ENCODE results near the gene XPO6. TPM values are rescaled to one million over a fixed set of nuclear protein-coding genes. Genes with fewer than 3 reads are reported as not detected.
"Not testable (repeated sequence)": the region's sequence is repeated elsewhere in the genome, so short reads cannot be mapped to it uniquely, and the experiment has no call there.

Gene XPO6, protein sequence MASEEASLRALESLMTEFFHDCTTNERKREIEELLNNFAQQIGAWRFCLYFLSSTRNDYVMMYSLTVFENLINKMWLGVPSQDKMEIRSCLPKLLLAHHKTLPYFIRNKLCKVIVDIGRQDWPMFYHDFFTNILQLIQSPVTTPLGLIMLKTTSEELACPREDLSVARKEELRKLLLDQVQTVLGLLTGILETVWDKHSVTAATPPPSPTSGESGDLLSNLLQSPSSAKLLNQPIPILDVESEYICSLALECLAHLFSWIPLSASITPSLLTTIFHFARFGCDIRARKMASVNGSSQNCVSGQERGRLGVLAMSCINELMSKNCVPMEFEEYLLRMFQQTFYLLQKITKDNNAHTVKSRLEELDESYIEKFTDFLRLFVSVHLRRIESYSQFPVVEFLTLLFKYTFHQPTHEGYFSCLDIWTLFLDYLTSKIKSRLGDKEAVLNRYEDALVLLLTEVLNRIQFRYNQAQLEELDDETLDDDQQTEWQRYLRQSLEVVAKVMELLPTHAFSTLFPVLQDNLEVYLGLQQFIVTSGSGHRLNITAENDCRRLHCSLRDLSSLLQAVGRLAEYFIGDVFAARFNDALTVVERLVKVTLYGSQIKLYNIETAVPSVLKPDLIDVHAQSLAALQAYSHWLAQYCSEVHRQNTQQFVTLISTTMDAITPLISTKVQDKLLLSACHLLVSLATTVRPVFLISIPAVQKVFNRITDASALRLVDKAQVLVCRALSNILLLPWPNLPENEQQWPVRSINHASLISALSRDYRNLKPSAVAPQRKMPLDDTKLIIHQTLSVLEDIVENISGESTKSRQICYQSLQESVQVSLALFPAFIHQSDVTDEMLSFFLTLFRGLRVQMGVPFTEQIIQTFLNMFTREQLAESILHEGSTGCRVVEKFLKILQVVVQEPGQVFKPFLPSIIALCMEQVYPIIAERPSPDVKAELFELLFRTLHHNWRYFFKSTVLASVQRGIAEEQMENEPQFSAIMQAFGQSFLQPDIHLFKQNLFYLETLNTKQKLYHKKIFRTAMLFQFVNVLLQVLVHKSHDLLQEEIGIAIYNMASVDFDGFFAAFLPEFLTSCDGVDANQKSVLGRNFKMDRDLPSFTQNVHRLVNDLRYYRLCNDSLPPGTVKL
- 100 to 1,000 TPM; 234 to 241 TPM for total RNA-seq

DNA sequence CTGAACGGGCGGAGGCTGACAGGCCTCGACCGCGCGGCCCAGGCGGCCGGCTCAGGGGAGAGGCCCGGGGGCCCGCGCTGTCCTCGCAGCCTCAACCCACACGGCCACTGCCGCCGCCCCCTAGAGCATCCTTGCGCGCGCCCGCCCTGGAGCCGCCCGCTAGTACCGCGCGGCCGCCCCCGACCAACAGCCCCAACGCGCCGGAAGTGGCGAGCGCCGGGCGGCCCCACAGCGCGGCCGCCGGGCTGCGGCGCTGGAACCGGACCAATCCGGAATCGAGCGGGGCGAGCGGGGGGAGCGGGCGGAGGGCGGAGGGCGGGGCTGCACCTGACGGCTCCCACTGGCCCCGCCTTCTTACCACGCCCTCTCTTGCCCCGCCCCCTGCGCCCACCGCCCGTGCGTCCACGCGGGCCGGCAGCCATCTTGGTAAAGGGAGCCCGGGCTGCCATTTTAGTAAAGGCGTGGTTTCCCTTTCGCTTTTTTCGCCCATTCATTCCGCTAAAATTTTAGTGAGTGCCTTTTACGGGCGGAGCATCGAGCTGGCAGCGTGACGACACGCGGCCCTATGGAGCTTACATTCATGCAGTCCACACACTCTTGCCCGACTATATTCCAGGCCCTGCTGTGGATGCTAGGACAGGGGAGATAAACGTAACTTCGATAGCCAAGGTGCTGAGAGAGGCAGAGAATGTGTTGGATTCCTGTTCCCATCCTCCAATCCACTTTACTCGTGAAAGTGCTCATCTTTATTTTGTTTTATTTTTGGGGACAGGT lies at the start of gene XPO6:
Gene XPO6, minus strand, starts transcription at position 208 of the 774 bp plus-strand sequence. CDS start 597 bp downstream, outside the sequence.
- Mint-ChIP-seq H3K36me3 (peaks cover 32% of the 10 kb centered on the region), H3K27ac (peak within 1 kb of the TSS; percentile 92), H3K4me3 (peak within 1 kb of the TSS; percentile 85), H3K27me3 (no peaks in the 10 kb centered on the region), H3K9me3 (peaks cover 1% of the 10 kb centered on the region), H3K4me1 (peaks cover 24% of the 10 kb centered on the region)
- peak; percentile 98 for DNase-seq

DNA sequence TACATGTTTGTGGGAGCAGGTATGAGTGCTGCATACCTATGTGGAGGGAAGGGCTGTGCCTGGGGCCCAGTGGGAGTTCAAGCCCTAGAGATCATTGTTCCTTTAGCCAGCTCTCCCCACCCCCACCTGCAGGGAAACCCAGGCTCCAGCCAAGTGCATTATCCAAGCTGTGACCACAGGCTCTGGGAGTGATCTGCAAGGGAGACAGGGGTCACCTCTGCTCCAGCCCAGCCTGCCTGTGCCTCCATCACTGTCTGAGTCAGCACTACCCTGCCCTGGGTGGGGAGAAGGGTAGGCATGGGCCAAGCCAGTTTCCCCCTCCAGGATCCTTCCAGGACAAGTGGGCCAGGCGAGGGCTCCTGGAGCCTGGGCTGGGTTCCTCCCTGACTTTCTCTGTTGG lies 48.4 kb upstream of the XPO6 start:
- DNase-seq: no peak
- peaks cover 7% of the 10 kb centered on the region for H3K4me1 Mint-ChIP-seq
- H3K27ac Mint-ChIP-seq: no peak overlapping the region
- no peak overlapping the region for H3K4me3 Mint-ChIP-seq
- no peaks in the 10 kb centered on the region for H3K27me3 Mint-ChIP-seq
- no peaks in the 10 kb centered on the region for H3K36me3 Mint-ChIP-seq
- no peaks in the 10 kb centered on the region for H3K9me3 Mint-ChIP-seq

- no peak overlapping the region for H3K4me3 Mint-ChIP-seq
- no peaks in the 10 kb centered on the region for H3K36me3 Mint-ChIP-seq
- H3K27ac Mint-ChIP-seq: peak overlapping the region; percentile 5
- no peaks in the 10 kb centered on the region for H3K9me3 Mint-ChIP-seq
- H3K27me3 Mint-ChIP-seq: no peaks in the 10 kb centered on the region
- H3K4me1 Mint-ChIP-seq: peaks cover 7% of the 10 kb centered on the region
- no peak for DNase-seq
Observed at GRCh38 chr16:28259781-28260150, 48.0 kb upstream of the XPO6 start.

- no peak for DNase-seq
- Mint-ChIP-seq H3K4me3 (no peak overlapping the region), H3K4me1 (peaks cover 7% of the 10 kb centered on the region), H3K9me3 (no peaks in the 10 kb centered on the region), H3K36me3 (no peaks in the 10 kb centered on the region), H3K27me3 (no peaks in the 10 kb centered on the region), H3K27ac (peak overlapping the region; percentile 5)
Observed at GRCh38 chr16:28259091-28259780, 47.5 kb upstream of the XPO6 start.

- H3K4me3 Mint-ChIP-seq: no peak overlapping the region
- H3K9me3 Mint-ChIP-seq: no peaks in the 10 kb centered on the region
Observed at GRCh38 chr16:28258567-28258966, 46.8 kb upstream of the XPO6 start.

DNA sequence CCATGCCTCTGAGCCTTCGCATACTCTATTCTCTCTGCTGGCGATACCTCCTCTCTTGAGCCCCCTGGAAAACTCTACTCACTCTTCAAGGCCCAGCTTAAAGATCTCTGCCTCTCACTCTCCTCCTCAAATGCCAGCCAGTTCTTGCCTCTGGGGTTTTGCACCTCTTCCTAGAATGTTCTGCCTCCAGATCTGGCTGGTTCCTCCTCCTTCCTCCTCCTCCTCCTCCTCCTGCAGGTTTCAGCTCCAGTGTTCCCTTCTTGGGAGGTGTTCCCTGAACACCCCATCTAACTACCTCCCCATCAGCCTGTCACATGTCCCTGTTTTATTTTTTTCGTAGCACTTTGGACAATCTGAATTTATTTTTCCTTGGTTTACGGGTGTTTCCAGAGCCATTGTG lies 45.5 kb upstream of the XPO6 start:
- no peak overlapping the region for H3K4me3 Mint-ChIP-seq
- H3K27me3 Mint-ChIP-seq: no peaks in the 10 kb centered on the region
- no peak overlapping the region for H3K27ac Mint-ChIP-seq
- DNase-seq: no peak
- H3K4me1 Mint-ChIP-seq: peaks cover 7% of the 10 kb centered on the region
- H3K36me3 Mint-ChIP-seq: no peaks in the 10 kb centered on the region
- H3K9me3 Mint-ChIP-seq: peaks cover 6% of the 10 kb centered on the region

More at GRCh38 chr16:28258567-28258966, 46.8 kb upstream of the XPO6 start:
- no peaks in the 10 kb centered on the region for H3K27me3 Mint-ChIP-seq
- H3K36me3 Mint-ChIP-seq: no peaks in the 10 kb centered on the region
- peaks cover 7% of the 10 kb centered on the region for H3K4me1 Mint-ChIP-seq
- DNase-seq: no peak
- H3K27ac Mint-ChIP-seq: no peak overlapping the region

- Mint-ChIP-seq H3K4me3 (no peak overlapping the region), H3K9me3 (peaks cover 6% of the 10 kb centered on the region), H3K27me3 (no peaks in the 10 kb centered on the region), H3K36me3 (no peaks in the 10 kb centered on the region), H3K4me1 (peaks cover 7% of the 10 kb centered on the region), H3K27ac (no peak overlapping the region)
- DNase-seq: no peak
Observed at GRCh38 chr16:28255838-28256237, 44.1 kb upstream of the XPO6 start.

- Mint-ChIP-seq H3K9me3 (peaks cover 6% of the 10 kb centered on the region), H3K27ac (no peak overlapping the region), H3K4me3 (no peak overlapping the region), H3K36me3 (no peaks in the 10 kb centered on the region), H3K4me1 (no peaks in the 10 kb centered on the region), H3K27me3 (no peaks in the 10 kb centered on the region)
- no peak for DNase-seq
Observed at GRCh38 chr16:28254158-28254557, 42.4 kb upstream of the XPO6 start.

- H3K4me3 Mint-ChIP-seq: no peak overlapping the region
- DNase-seq: no peak
- no peaks in the 10 kb centered on the region for H3K27me3 Mint-ChIP-seq
- H3K27ac Mint-ChIP-seq: no peak overlapping the region
- H3K36me3 Mint-ChIP-seq: no peaks in the 10 kb centered on the region
- H3K9me3 Mint-ChIP-seq: peaks cover 6% of the 10 kb centered on the region
- no peaks in the 10 kb centered on the region for H3K4me1 Mint-ChIP-seq
Observed at GRCh38 chr16:28250999-28251398, 39.2 kb upstream of the XPO6 start.

DNA sequence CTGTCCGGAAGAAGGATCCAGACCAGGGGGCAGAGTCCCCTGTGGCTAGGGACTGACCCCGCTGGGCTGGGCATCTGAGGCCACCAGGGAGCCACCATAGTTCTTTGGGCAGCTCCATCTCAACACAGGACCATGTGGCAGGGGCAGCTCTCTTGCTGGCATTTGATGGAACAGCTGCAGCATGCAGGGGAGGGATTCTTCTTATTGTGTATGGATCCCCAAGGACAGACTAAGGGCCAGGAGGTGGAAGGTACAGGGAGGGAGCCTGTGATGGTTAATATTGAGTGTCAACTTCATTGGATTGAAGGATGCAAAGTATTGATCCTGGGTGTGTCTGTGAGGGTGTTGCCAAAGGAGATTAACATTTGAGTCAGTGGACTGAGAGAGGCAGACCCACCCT lies 37.7 kb upstream of the XPO6 start:
- not testable (repeated sequence) for H3K27ac Mint-ChIP-seq, H3K36me3 Mint-ChIP-seq, H3K4me1 Mint-ChIP-seq, H3K27me3 Mint-ChIP-seq, H3K9me3 Mint-ChIP-seq, H3K4me3 Mint-ChIP-seq, DNase-seq

- Mint-ChIP-seq H3K36me3 (no peaks in the 10 kb centered on the region), H3K27me3 (no peaks in the 10 kb centered on the region), H3K27ac (no peak overlapping the region), H3K4me1 (peaks cover 2% of the 10 kb centered on the region), H3K4me3 (no peak overlapping the region), H3K9me3 (peaks cover 2% of the 10 kb centered on the region)
- no peak for DNase-seq
Observed at GRCh38 chr16:28241924-28242323, 30.2 kb upstream of the XPO6 start.

GRCh38 chr16:28237754-28238357 lies 26.1 kb upstream of the XPO6 start:
- no peaks in the 10 kb centered on the region for H3K27me3 Mint-ChIP-seq
- no peak overlapping the region for H3K4me3 Mint-ChIP-seq
- H3K9me3 Mint-ChIP-seq: peaks cover 2% of the 10 kb centered on the region
- no peak for DNase-seq
- peaks cover 1% of the 10 kb centered on the region for H3K4me1 Mint-ChIP-seq
- H3K36me3 Mint-ChIP-seq: no peaks in the 10 kb centered on the region
- H3K27ac Mint-ChIP-seq: no peak overlapping the region

- DNase-seq: no peak
- no peak overlapping the region for H3K4me3 Mint-ChIP-seq
- no peak overlapping the region for H3K27ac Mint-ChIP-seq
- H3K9me3 Mint-ChIP-seq: no peaks in the 10 kb centered on the region
- H3K27me3 Mint-ChIP-seq: no peaks in the 10 kb centered on the region
- no peaks in the 10 kb centered on the region for H3K36me3 Mint-ChIP-seq
- H3K4me1 Mint-ChIP-seq: no peaks in the 10 kb centered on the region
Observed at GRCh38 chr16:28231763-28232162, 20.0 kb upstream of the XPO6 start.

DNA sequence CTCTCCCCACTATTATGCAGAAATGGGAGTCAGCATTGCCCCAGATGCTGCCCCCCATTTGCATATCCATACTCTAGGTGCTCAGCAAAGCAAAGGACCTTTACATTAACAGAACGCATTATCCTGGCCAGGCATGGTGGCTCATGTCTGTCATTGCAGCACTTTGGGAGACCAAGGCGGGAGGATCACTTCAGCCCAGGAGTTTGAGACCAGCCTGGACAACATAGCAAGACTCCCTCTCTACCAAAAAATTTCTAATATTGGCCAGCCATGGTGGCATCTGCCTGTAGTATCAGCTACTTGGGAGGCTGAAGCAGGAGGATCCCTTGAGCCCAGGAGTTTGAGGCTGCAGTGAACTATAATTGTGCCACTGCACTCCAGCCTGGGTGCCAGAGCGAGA lies 12.1 kb upstream of the XPO6 start:
- H3K27ac Mint-ChIP-seq, H3K4me1 Mint-ChIP-seq, H3K9me3 Mint-ChIP-seq, H3K36me3 Mint-ChIP-seq, H3K27me3 Mint-ChIP-seq, DNase-seq, H3K4me3 Mint-ChIP-seq: not testable (repeated sequence)

Measured in activated naive CD8-positive, alpha-beta T cell treated with anti-CD3 and anti-CD28 coated beads for 36 hours (primary cell).